Mammary epithelial cell (primary cell): Measurements from ENCODE around the gene COL8A2.

Source experiments
- EZH2 ChIP-seq: IDR thresholded peaks from 2 replicates; pipeline ENCODE4 v1.6.1; 2012; ENCODE audit warnings: low read length, inconsistent platforms, borderline replicate concordance
- TF ChIP-seq, protein P1 (sequence below), 2 donors: IDR thresholded peaks in 1 of 2; conservative IDR thresholded peaks in 1 of 2; 2 replicates each; pipeline ENCODE4 v1.5.1; 2011 to 2012; ENCODE audit warnings: inconsistent platforms in 2 of 2, low read length in 2 of 2, mild to moderate bottlenecking in 2 of 2, control low read depth in 1 of 2, low read depth in 1 of 2; ENCODE audit not compliant: insufficient read depth in 1 of 2; ENCODE audit errors: extremely low read depth in 1 of 2

DNA sequence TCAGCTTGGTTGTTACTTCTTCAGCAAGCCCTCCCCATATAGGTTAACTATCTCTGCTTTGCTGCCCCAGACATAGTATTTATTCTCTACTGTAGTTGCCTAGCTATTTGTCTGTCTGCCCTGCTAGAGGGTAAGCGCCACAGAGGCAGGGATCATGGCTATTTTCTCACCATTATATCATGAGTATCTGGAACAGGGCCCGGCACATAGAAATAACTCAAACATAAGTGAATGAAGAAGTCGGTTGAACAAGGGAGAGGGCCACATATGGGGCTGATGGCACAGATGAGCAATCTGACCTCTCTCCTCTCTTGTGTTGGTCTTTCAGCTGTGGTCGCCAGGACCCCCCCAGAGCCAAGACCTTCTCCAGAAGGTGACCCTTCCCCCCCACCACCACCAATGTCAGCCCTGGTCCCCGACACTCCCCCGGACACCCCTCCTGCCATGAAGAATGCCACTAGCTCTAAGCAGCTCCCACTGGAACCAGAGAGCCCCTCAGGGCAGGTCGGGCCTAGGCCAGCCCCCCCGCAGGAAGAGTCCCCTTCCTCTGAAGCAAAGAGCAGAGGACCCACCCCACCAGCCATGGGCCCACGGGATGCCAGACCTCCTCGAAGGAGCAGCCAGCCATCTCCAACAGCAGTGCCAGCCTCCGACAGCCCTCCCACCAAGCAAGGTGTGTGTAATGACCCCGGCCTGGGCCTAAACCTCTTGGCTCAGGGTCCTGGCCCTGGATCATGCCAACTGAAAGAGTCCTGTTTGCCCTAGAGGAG is 45.8 kb upstream of the COL8A2 start:
- TF ChIP-seq, protein P1, sequence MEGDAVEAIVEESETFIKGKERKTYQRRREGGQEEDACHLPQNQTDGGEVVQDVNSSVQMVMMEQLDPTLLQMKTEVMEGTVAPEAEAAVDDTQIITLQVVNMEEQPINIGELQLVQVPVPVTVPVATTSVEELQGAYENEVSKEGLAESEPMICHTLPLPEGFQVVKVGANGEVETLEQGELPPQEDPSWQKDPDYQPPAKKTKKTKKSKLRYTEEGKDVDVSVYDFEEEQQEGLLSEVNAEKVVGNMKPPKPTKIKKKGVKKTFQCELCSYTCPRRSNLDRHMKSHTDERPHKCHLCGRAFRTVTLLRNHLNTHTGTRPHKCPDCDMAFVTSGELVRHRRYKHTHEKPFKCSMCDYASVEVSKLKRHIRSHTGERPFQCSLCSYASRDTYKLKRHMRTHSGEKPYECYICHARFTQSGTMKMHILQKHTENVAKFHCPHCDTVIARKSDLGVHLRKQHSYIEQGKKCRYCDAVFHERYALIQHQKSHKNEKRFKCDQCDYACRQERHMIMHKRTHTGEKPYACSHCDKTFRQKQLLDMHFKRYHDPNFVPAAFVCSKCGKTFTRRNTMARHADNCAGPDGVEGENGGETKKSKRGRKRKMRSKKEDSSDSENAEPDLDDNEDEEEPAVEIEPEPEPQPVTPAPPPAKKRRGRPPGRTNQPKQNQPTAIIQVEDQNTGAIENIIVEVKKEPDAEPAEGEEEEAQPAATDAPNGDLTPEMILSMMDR (conservative IDR thresholded peaks at IDR 0.05 in 1 of 2, IDR thresholded peaks at IDR 0.05 in 1 of 2; ENCODE audit: extremely low read depth in 1 of 2, insufficient read depth in 1 of 2, low read depth in 1 of 2, low read length in 2 of 2), result no peak
- TF ChIP-seq EZH2, result no peak
